Mesendoderm (in vitro differentiated cells): ENCODE data around the gene NSD2.

Experiments used
- DNase-seq: peaks from one replicate; pipeline ENCODE4 v3.0.0; 2013
- H2AK5ac ChIP-seq: 2 replicates; pipeline ENCODE4 v1.6.1; 2013; ENCODE audit warnings: low read length, inconsistent platforms
- H2BK120ac ChIP-seq: 2 replicates; pipeline ENCODE4 v1.6.1; 2013; ENCODE audit warnings: low read depth, mild to moderate bottlenecking, low read length, moderate library complexity, mixed read lengths
- H2BK15ac ChIP-seq: replicated peaks from 2 replicates; pipeline ENCODE4 v1.6.1; 2013; ENCODE audit warnings: low read depth, mild to moderate bottlenecking, moderate library complexity
- H2BK5ac ChIP-seq: 2 replicates; pipeline ENCODE4 v1.6.1; 2013; ENCODE audit warnings: low read length, inconsistent platforms
- H3K18ac ChIP-seq: 2 replicates; pipeline ENCODE4 v1.6.1; 2013; ENCODE audit warnings: mild to moderate bottlenecking, low read length, mixed read lengths
- H3K23ac ChIP-seq: one replicate; pipeline ENCODE4 v1.6.1; 2013; ENCODE audit warnings: low read length
- H3K27ac ChIP-seq: 2 replicates; pipeline ENCODE4 v1.5.1; 2013; ENCODE audit warnings: low read depth, mild to moderate bottlenecking, inconsistent platforms, low read length, moderate library complexity
- H3K27me3 ChIP-seq: 2 replicates; pipeline ENCODE4 v1.6.1; 2013; ENCODE audit warnings: low read length, control low read depth, mild to moderate bottlenecking, inconsistent platforms; ENCODE audit not compliant: insufficient read depth, poor library complexity
- H3K36me3 ChIP-seq: 2 replicates; pipeline ENCODE4 v1.6.1; 2013; ENCODE audit warnings: low read length, inconsistent platforms; ENCODE audit not compliant: control insufficient read depth, insufficient read depth
- H3K4ac ChIP-seq: one replicate; pipeline ENCODE4 v1.6.1; 2013; ENCODE audit warnings: low read depth, mild to moderate bottlenecking, low read length, moderate library complexity
- H3K4me1 ChIP-seq: 2 replicates; pipeline ENCODE4 v1.6.1; 2013; ENCODE audit warnings: low read depth, low read length, inconsistent platforms; ENCODE audit not compliant: control insufficient read depth
- H3K4me2 ChIP-seq: 2 replicates; pipeline ENCODE4 v1.6.1; 2013; ENCODE audit warnings: low read length
- H3K4me3 ChIP-seq: 2 replicates; pipeline ENCODE4 v1.5.1; 2013; ENCODE audit warnings: mild to moderate bottlenecking, low read length
- H3K56ac ChIP-seq: one replicate; pipeline ENCODE4 v1.6.1; 2013; ENCODE audit warnings: low read length
- H3K79me1 ChIP-seq: 2 replicates; pipeline ENCODE4 v1.6.1; 2013; ENCODE audit warnings: low read length, inconsistent platforms
- H3K79me2 ChIP-seq: 2 replicates; pipeline ENCODE4 v1.6.1; 2013; ENCODE audit warnings: mild to moderate bottlenecking, low read length; ENCODE audit not compliant: control insufficient read depth, insufficient read depth
- H3K9ac ChIP-seq: 2 replicates; pipeline ENCODE4 v1.6.1; 2013; ENCODE audit warnings: low read length, inconsistent platforms
- H4K5ac ChIP-seq: one replicate; pipeline ENCODE4 v1.6.1; 2013; ENCODE audit warnings: low read length
- H4K8ac ChIP-seq: one replicate; pipeline ENCODE4 v1.6.1; 2013; ENCODE audit warnings: low read depth, mild to moderate bottlenecking, control low read depth, low read length, moderate library complexity
- WGBS: extraction: QIAGEN DNeasy Blood & Tissue Kit; methylation state at CpG from one replicate; pipeline ENCODE4 v1.1.7; 2013; ENCODE audit warnings: low lambda C conversion rate, missing lambda C conversion rate; ENCODE audit not compliant: insufficient coverage; ENCODE audit errors: extremely low coverage; 5-methylcytosine and 5-hydroxymethylcytosine counted together

The NSD2 gene

GRCh38 chr4:2007804-2008670 is 136.8 kb downstream of the NSD2 start:
- H2BK15ac ChIP-seq: no peak overlapping the region
- no peak overlapping the region for H2AK5ac ChIP-seq
- H3K18ac ChIP-seq: peak overlapping the region; percentile 41
- DNase-seq: peak; percentile 14
- no peak overlapping the region for H3K27ac ChIP-seq
- H2BK120ac ChIP-seq: no peak overlapping the region
- WGBS: no CpG with 5 or more reads among the region's 57 CpGs
- peaks cover 35% of the 10 kb centered on the region for H3K79me2 ChIP-seq
- H3K4me2 ChIP-seq: peak overlapping the region; percentile 17
- H4K8ac ChIP-seq: peak overlapping the region; percentile 83
- peak overlapping the region; percentile 99 for H3K4me3 ChIP-seq
- H3K23ac ChIP-seq: no peak overlapping the region
- peaks cover 16% of the 10 kb centered on the region for H3K79me1 ChIP-seq
- H3K4me1 ChIP-seq: peaks cover 5% of the 10 kb centered on the region
- H3K4ac ChIP-seq: peak overlapping the region; percentile 64
- H2BK5ac ChIP-seq: no peak overlapping the region
- peak overlapping the region; percentile 100 for H3K56ac ChIP-seq
- peak overlapping the region; percentile 100 for H3K9ac ChIP-seq
- no peak overlapping the region for H4K5ac ChIP-seq
- H3K36me3 ChIP-seq: no peaks in the 10 kb centered on the region
- H3K27me3 ChIP-seq: no peaks in the 10 kb centered on the region

- Histone ChIP-seq H3K27me3 (no peaks in the 10 kb centered on the region), H2BK15ac (no peak overlapping the region), H3K23ac (no peak overlapping the region), H3K4me3 (peak overlapping the region; percentile 99), H4K5ac (no peak overlapping the region), H3K27ac (peak overlapping the region; percentile 13), H3K9ac (peak overlapping the region; percentile 100), H3K18ac (peak overlapping the region; percentile 41), H2AK5ac (no peak overlapping the region), H3K79me1 (peaks cover 16% of the 10 kb centered on the region), H3K36me3 (no peaks in the 10 kb centered on the region), H3K4ac (no peak overlapping the region), H3K4me2 (peak overlapping the region; percentile 19), H4K8ac (peak overlapping the region; percentile 83), H3K56ac (peak overlapping the region; percentile 100), H2BK120ac (no peak overlapping the region), H3K4me1 (peaks cover 5% of the 10 kb centered on the region), H2BK5ac (peak overlapping the region; percentile 97), H3K79me2 (peaks cover 32% of the 10 kb centered on the region)
- DNase-seq: no peak
- WGBS: no CpG with 5 or more reads among the region's 27 CpGs
Measured at GRCh38 chr4:2008671-2008920, 137.4 kb downstream of the NSD2 start.

- DNase-seq: peak; percentile 97
- Histone ChIP-seq H4K8ac (peak within 1 kb of the TSS; percentile 83), H3K23ac (no peak within 1 kb of the TSS), H3K79me2 (peaks cover 32% of the 10 kb centered on the region), H2BK15ac (no peak within 1 kb of the TSS), H3K9ac (peak within 1 kb of the TSS; percentile 100), H3K27ac (peak within 1 kb of the TSS; percentile 94), H2BK5ac (peak within 1 kb of the TSS; percentile 97), H4K5ac (no peak within 1 kb of the TSS), H2AK5ac (no peak within 1 kb of the TSS), H3K56ac (peak within 1 kb of the TSS; percentile 100), H3K36me3 (no peaks in the 10 kb centered on the region), H2BK120ac (no peak within 1 kb of the TSS), H3K79me1 (peaks cover 16% of the 10 kb centered on the region), H3K4me2 (peak within 1 kb of the TSS; percentile 81), H3K27me3 (no peaks in the 10 kb centered on the region), H3K4ac (peak within 1 kb of the TSS; percentile 64), H3K4me1 (peaks cover 5% of the 10 kb centered on the region), H3K4me3 (peak within 1 kb of the TSS; percentile 99), H3K18ac (peak within 1 kb of the TSS; percentile 61)
- WGBS: no CpG with 5 or more reads among the region's 95 CpGs
Measured at GRCh38 chr4:2008921-2009650, 137.9 kb downstream of the NSD2 start, which contains the start of gene NELFA. NELFA (minus strand) TSS chr4:2008974; CDS start chr4:2008959, 15 bp downstream.

GRCh38 chr4:2009651-2010233 is 138.5 kb downstream of the NSD2 start:
- Histone ChIP-seq H3K79me2 (peaks cover 28% of the 10 kb centered on the region), H2AK5ac (no peak overlapping the region), H2BK5ac (no peak overlapping the region), H3K23ac (no peak overlapping the region), H3K4me3 (peak overlapping the region; percentile 99), H3K4me2 (peak overlapping the region; percentile 81), H3K27me3 (no peaks in the 10 kb centered on the region), H2BK120ac (no peak overlapping the region), H3K27ac (peak overlapping the region; percentile 65), H3K4me1 (peaks cover 5% of the 10 kb centered on the region), H3K79me1 (peaks cover 16% of the 10 kb centered on the region), H4K8ac (no peak overlapping the region), H2BK15ac (no peak overlapping the region), H3K36me3 (no peaks in the 10 kb centered on the region), H3K18ac (no peak overlapping the region), H3K4ac (no peak overlapping the region), H4K5ac (no peak overlapping the region), H3K9ac (peak overlapping the region; percentile 68), H3K56ac (peak overlapping the region; percentile 87)
- peak; percentile 79 for DNase-seq
- no CpG with 5 or more reads among the region's 23 CpGs for WGBS

GRCh38 chr4:2011583-2011982 is 140.4 kb downstream of the NSD2 start:
- no CpG with 5 or more reads among the region's 3 CpGs for WGBS
- H2BK15ac ChIP-seq: no peak overlapping the region
- no peak overlapping the region for H2BK5ac ChIP-seq
- H3K23ac ChIP-seq: no peak overlapping the region
- peaks cover 8% of the 10 kb centered on the region for H3K79me1 ChIP-seq
- no peak overlapping the region for H4K5ac ChIP-seq
- no peak overlapping the region for H3K9ac ChIP-seq
- H3K4me1 ChIP-seq: peaks cover 5% of the 10 kb centered on the region
- no peak overlapping the region for H2AK5ac ChIP-seq
- H3K4me2 ChIP-seq: no peak overlapping the region
- no peaks in the 10 kb centered on the region for H3K27me3 ChIP-seq
- H4K8ac ChIP-seq: no peak overlapping the region
- no peak for DNase-seq
- no peak overlapping the region for H3K4me3 ChIP-seq
- H3K79me2 ChIP-seq: peaks cover 13% of the 10 kb centered on the region
- H3K18ac ChIP-seq: no peak overlapping the region
- H3K4ac ChIP-seq: no peak overlapping the region
- no peaks in the 10 kb centered on the region for H3K36me3 ChIP-seq
- H3K56ac ChIP-seq: no peak overlapping the region
- no peak overlapping the region for H3K27ac ChIP-seq
- H2BK120ac ChIP-seq: no peak overlapping the region
